GM23338 (cell line): ENCODE measurements around the gene PCSK5. TPM values are rescaled to one million over a fixed set of nuclear protein-coding genes. Genes with fewer than 3 reads are reported as not detected.

Experiments used
- ATAC-seq: fragments of 200-7000 bp; cut with Tn5 transposase; 3 replicates; pipeline ENCODE4 v1.9.1; 2020
- DNase-seq: peaks from one replicate; pipeline ENCODE4 v3.0.0-alpha.2; 2015; ENCODE audit warnings: low spot score
- H2AFZ ChIP-seq: fragments of 200-600 bp; sonication (generic); 2 replicates; pipeline ENCODE4 v1.8.0; 2016; ENCODE audit warnings: antibody characterized with exemption, mild to moderate bottlenecking, moderate library complexity
- H3F3A ChIP-seq: fragments of 200-600 bp; sonication (generic); replicated peaks from 2 replicates; pipeline ENCODE4 v1.8.0; 2017; ENCODE audit warnings: antibody characterized with exemption, mixed run types, low read depth
- H3K27ac ChIP-seq: fragments of 200-600 bp; sonication (generic); 2 replicates; pipeline ENCODE4 v1.6.1; 2016; ENCODE audit warnings: low read depth
- H3K27me3 ChIP-seq: fragments of 200-600 bp; sonication (generic); 2 replicates; pipeline ENCODE4 v1.8.0; 2016; ENCODE audit warnings: mild to moderate bottlenecking, mixed run types, moderate library complexity; ENCODE audit not compliant: insufficient read depth
- H3K36me3 ChIP-seq: fragments of 200-600 bp; sonication (generic); 2 replicates; pipeline ENCODE4 v1.8.0; 2016; ENCODE audit warnings: mild to moderate bottlenecking; ENCODE audit not compliant: insufficient read depth
- H3K4me1 ChIP-seq: fragments of 200-600 bp; sonication (generic); 2 replicates; pipeline ENCODE4 v1.8.0; 2016; ENCODE audit warnings: mild to moderate bottlenecking, moderate library complexity; ENCODE audit not compliant: insufficient read depth
- H3K4me2 ChIP-seq: fragments of 200-600 bp; sonication (generic); 2 replicates; pipeline ENCODE4 v1.7.1; 2017; ENCODE audit warnings: mixed run types
- H3K4me3 ChIP-seq: fragments of 200-600 bp; sonication (generic); 2 replicates; pipeline ENCODE4 v1.6.1; 2016; ENCODE audit warnings: mixed run types
- H3K79me2 ChIP-seq: fragments of 200-600 bp; sonication (generic); replicated peaks from 2 replicates; pipeline ENCODE4 v1.8.0; 2017; ENCODE audit warnings: mild to moderate bottlenecking; ENCODE audit not compliant: insufficient read depth
- H3K9me2 ChIP-seq: fragments of 200-600 bp; sonication (generic); 2 replicates; pipeline ENCODE4 v1.8.0; 2017; ENCODE audit not compliant: insufficient read depth
- H4K20me1 ChIP-seq: fragments of 200-600 bp; sonication (generic); replicated peaks from 2 replicates; pipeline ENCODE4 v1.8.0; 2017; ENCODE audit warnings: mild to moderate bottlenecking; ENCODE audit not compliant: insufficient read depth
- H3K27ac Mint-ChIP-seq: 2 replicates; pipeline ENCODE4 v1.8.0; 2020; ENCODE audit warnings: inconsistent platforms, mild to moderate bottlenecking, moderate library complexity, mixed read lengths
- H3K27me3 Mint-ChIP-seq: 3 replicates; pipeline ENCODE4 v1.8.0; 2022; ENCODE audit warnings: low read depth, mild to moderate bottlenecking, moderate library complexity, mixed read lengths, inconsistent platforms; ENCODE audit not compliant: insufficient read depth, poor library complexity
- H3K36me3 Mint-ChIP-seq: 3 replicates; pipeline ENCODE4 v1.8.0; 2021; ENCODE audit warnings: low read depth, mild to moderate bottlenecking, inconsistent platforms, moderate library complexity, mixed read lengths
- H3K4me1 Mint-ChIP-seq: 3 replicates; pipeline ENCODE4 v1.8.0; 2020; ENCODE audit warnings: mild to moderate bottlenecking, inconsistent platforms, mixed read lengths
- H3K4me3 Mint-ChIP-seq: 3 replicates; pipeline ENCODE4 v1.8.0; 2021; ENCODE audit warnings: moderate library complexity, mild to moderate bottlenecking, inconsistent platforms, mixed read lengths
- H3K9me3 Mint-ChIP-seq: 3 replicates; pipeline ENCODE4 v1.8.0; 2020; ENCODE audit warnings: moderate library complexity, mild to moderate bottlenecking, inconsistent platforms, mixed read lengths
- CREB1 ChIP-seq: fragments of 250-450 bp; sonication (Bioruptor Pico); IDR thresholded peaks from 2 replicates; pipeline ENCODE4 v1.5.0; 2020; ENCODE audit warnings: low read depth, mild to moderate bottlenecking, moderate library complexity
- EZH2 ChIP-seq: fragments of 200-600 bp; sonication (generic); IDR thresholded peaks from one replicate; pipeline ENCODE4 v1.8.0; 2017; ENCODE audit warnings: antibody characterized with exemption, mild to moderate bottlenecking, low read depth; ENCODE audit not compliant: unreplicated experiment
- EZH2phosphoT487 ChIP-seq: fragments of 200-600 bp; sonication (generic); IDR thresholded peaks from one replicate; pipeline ENCODE4 v1.8.1; 2018; ENCODE audit warnings: antibody characterized with exemption; ENCODE audit not compliant: unreplicated experiment
- JUNB ChIP-seq: IDR thresholded peaks from one replicate; pipeline ENCODE4 v1.6.1; 2016; ENCODE audit warnings: antibody characterized with exemption; ENCODE audit not compliant: unreplicated experiment
- NANOG ChIP-seq: IDR thresholded peaks from 2 replicates; pipeline ENCODE4 v1.6.1; 2016; ENCODE audit warnings: antibody characterized with exemption, borderline replicate concordance
- POLR2AphosphoS5 ChIP-seq: IDR thresholded peaks from 2 replicates; pipeline ENCODE4 v1.6.1; 2016; ENCODE audit warnings: antibody characterized with exemption, low read depth
- STAT1 ChIP-seq: IDR thresholded peaks from one replicate; pipeline ENCODE4 v1.6.1; 2016; ENCODE audit warnings: antibody characterized with exemption; ENCODE audit not compliant: unreplicated experiment
- ZNF114 ChIP-seq: fragments of 250-450 bp; sonication (Bioruptor Pico); IDR thresholded peaks from 2 replicates; pipeline ENCODE4 v1.5.0; 2020; ENCODE audit warnings: mild to moderate bottlenecking, moderate library complexity
- ZNF331 ChIP-seq: fragments of 250-450 bp; sonication (Bioruptor Pico); IDR thresholded peaks from 2 replicates; pipeline ENCODE4 v1.5.0; 2020; ENCODE audit warnings: low read depth, mild to moderate bottlenecking, moderate library complexity
- polyA plus RNA-seq: library from polyadenylated mRNA; unstranded; fragments of >200 nt; fragmentation: Nextera tagmentation; extraction: Ambion mirVana; gene quantifications from 2 replicates; pipeline ENCODE4 v1.2.1, GENCODE V29; 2016
- total RNA-seq: library from RNA; depleted of rRNA; stranded (reverse); fragments of >200 nt; shearing (Covaris generic); gene quantifications from 2 replicates; pipeline ENCODE4 v1.2.3, GENCODE V29; 2014
- TF ChIP-seq, protein P1 (sequence below): IDR thresholded peaks from 2 replicates; pipeline ENCODE4 v1.6.1; 2016; ENCODE audit warnings: antibody characterized with exemption
- TF ChIP-seq, protein P2 (sequence below), 2 experiments: fragments of 200-600 bp in 1 of 2; sonication (generic) in 1 of 2; conservative IDR thresholded peaks; 2 replicates each; pipeline versions ENCODE4 v1.5.1 to v1.6.1; 2016 to 2017; ENCODE audit warnings: antibody characterized with exemption in 2 of 2, low read depth in 2 of 2, mild to moderate bottlenecking in 2 of 2, moderate library complexity in 1 of 2
- TF ChIP-seq, protein P3 (sequence below): IDR thresholded peaks from one replicate; pipeline ENCODE4 v1.6.1; 2018; ENCODE audit warnings: antibody characterized with exemption; ENCODE audit not compliant: unreplicated experiment
- TF ChIP-seq, protein P4 (sequence below): fragments of 250-450 bp; sonication (Bioruptor Pico); IDR thresholded peaks from 2 replicates; pipeline ENCODE4 v1.5.0; 2020; ENCODE audit warnings: mild to moderate bottlenecking, moderate library complexity

PCSK5 gene
- total and polyA plus RNA-seq, 2 experiments from 2014 or later = 12.3 to 34.8 TPM

DNA sequence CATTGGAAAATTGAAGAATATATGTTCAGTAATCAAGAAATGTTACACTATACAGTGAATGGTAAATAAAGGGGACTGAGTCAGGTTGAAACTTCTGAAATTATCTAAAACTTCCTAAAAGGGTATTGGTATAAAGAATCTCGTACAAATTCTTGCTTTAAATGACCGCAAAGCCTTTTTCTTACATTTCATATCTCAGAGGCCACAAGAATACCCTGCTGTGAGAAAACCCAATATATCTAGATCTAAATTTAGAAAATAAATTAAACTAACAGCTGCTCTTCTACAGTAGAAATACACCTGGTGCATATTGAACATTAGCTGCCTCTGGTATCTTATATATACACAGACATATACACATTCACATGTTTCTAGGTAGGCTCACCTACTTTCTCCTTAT lies 221.7 kb downstream of the PCSK5 start:
- Histone ChIP-seq H3K4me3 (no peak overlapping the region), H4K20me1 (no peaks in the 10 kb centered on the region), H3K27ac (no peak overlapping the region), H3F3A (no peaks in the 10 kb centered on the region), H3K4me1 (no peaks in the 10 kb centered on the region), H3K4me2 (no peak overlapping the region), H3K27me3 (no peaks in the 10 kb centered on the region), H3K79me2 (no peaks in the 10 kb centered on the region), H3K9me2 (no peaks in the 10 kb centered on the region), H3K36me3 (no peaks in the 10 kb centered on the region), H2AFZ (no peak overlapping the region)
- Mint-ChIP-seq H3K4me1 (peaks cover 2% of the 10 kb centered on the region; the same call in 1 of the 3 replicates), H3K36me3 (no peaks in the 10 kb centered on the region), H3K4me3 (no peak overlapping the region), H3K9me3 (no peaks in the 10 kb centered on the region), H3K27ac (no peak overlapping the region), H3K27me3 (no peaks in the 10 kb centered on the region)
- TF ChIP-seq EZH2 (no peak), NANOG (no peak), JUNB (no peak), ZNF114 (CRISPR knock-in tag) (no peak), EZH2phosphoT487 (no peak), ZNF331 (CRISPR knock-in tag) (no peak), CREB1 (CRISPR knock-in tag) (no peak), STAT1 (no peak), POLR2AphosphoS5 (no peak)
- TF ChIP-seq, protein P1, sequence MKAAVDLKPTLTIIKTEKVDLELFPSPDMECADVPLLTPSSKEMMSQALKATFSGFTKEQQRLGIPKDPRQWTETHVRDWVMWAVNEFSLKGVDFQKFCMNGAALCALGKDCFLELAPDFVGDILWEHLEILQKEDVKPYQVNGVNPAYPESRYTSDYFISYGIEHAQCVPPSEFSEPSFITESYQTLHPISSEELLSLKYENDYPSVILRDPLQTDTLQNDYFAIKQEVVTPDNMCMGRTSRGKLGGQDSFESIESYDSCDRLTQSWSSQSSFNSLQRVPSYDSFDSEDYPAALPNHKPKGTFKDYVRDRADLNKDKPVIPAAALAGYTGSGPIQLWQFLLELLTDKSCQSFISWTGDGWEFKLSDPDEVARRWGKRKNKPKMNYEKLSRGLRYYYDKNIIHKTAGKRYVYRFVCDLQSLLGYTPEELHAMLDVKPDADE = no peak
- TF ChIP-seq, protein P2, sequence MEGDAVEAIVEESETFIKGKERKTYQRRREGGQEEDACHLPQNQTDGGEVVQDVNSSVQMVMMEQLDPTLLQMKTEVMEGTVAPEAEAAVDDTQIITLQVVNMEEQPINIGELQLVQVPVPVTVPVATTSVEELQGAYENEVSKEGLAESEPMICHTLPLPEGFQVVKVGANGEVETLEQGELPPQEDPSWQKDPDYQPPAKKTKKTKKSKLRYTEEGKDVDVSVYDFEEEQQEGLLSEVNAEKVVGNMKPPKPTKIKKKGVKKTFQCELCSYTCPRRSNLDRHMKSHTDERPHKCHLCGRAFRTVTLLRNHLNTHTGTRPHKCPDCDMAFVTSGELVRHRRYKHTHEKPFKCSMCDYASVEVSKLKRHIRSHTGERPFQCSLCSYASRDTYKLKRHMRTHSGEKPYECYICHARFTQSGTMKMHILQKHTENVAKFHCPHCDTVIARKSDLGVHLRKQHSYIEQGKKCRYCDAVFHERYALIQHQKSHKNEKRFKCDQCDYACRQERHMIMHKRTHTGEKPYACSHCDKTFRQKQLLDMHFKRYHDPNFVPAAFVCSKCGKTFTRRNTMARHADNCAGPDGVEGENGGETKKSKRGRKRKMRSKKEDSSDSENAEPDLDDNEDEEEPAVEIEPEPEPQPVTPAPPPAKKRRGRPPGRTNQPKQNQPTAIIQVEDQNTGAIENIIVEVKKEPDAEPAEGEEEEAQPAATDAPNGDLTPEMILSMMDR (conservative IDR thresholded peaks at IDR 0.05; ENCODE audit: low read depth in 2 of 2) = no peak
- TF ChIP-seq, protein P3, sequence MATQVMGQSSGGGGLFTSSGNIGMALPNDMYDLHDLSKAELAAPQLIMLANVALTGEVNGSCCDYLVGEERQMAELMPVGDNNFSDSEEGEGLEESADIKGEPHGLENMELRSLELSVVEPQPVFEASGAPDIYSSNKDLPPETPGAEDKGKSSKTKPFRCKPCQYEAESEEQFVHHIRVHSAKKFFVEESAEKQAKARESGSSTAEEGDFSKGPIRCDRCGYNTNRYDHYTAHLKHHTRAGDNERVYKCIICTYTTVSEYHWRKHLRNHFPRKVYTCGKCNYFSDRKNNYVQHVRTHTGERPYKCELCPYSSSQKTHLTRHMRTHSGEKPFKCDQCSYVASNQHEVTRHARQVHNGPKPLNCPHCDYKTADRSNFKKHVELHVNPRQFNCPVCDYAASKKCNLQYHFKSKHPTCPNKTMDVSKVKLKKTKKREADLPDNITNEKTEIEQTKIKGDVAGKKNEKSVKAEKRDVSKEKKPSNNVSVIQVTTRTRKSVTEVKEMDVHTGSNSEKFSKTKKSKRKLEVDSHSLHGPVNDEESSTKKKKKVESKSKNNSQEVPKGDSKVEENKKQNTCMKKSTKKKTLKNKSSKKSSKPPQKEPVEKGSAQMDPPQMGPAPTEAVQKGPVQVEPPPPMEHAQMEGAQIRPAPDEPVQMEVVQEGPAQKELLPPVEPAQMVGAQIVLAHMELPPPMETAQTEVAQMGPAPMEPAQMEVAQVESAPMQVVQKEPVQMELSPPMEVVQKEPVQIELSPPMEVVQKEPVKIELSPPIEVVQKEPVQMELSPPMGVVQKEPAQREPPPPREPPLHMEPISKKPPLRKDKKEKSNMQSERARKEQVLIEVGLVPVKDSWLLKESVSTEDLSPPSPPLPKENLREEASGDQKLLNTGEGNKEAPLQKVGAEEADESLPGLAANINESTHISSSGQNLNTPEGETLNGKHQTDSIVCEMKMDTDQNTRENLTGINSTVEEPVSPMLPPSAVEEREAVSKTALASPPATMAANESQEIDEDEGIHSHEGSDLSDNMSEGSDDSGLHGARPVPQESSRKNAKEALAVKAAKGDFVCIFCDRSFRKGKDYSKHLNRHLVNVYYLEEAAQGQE = no peak
- TF ChIP-seq, protein P4, sequence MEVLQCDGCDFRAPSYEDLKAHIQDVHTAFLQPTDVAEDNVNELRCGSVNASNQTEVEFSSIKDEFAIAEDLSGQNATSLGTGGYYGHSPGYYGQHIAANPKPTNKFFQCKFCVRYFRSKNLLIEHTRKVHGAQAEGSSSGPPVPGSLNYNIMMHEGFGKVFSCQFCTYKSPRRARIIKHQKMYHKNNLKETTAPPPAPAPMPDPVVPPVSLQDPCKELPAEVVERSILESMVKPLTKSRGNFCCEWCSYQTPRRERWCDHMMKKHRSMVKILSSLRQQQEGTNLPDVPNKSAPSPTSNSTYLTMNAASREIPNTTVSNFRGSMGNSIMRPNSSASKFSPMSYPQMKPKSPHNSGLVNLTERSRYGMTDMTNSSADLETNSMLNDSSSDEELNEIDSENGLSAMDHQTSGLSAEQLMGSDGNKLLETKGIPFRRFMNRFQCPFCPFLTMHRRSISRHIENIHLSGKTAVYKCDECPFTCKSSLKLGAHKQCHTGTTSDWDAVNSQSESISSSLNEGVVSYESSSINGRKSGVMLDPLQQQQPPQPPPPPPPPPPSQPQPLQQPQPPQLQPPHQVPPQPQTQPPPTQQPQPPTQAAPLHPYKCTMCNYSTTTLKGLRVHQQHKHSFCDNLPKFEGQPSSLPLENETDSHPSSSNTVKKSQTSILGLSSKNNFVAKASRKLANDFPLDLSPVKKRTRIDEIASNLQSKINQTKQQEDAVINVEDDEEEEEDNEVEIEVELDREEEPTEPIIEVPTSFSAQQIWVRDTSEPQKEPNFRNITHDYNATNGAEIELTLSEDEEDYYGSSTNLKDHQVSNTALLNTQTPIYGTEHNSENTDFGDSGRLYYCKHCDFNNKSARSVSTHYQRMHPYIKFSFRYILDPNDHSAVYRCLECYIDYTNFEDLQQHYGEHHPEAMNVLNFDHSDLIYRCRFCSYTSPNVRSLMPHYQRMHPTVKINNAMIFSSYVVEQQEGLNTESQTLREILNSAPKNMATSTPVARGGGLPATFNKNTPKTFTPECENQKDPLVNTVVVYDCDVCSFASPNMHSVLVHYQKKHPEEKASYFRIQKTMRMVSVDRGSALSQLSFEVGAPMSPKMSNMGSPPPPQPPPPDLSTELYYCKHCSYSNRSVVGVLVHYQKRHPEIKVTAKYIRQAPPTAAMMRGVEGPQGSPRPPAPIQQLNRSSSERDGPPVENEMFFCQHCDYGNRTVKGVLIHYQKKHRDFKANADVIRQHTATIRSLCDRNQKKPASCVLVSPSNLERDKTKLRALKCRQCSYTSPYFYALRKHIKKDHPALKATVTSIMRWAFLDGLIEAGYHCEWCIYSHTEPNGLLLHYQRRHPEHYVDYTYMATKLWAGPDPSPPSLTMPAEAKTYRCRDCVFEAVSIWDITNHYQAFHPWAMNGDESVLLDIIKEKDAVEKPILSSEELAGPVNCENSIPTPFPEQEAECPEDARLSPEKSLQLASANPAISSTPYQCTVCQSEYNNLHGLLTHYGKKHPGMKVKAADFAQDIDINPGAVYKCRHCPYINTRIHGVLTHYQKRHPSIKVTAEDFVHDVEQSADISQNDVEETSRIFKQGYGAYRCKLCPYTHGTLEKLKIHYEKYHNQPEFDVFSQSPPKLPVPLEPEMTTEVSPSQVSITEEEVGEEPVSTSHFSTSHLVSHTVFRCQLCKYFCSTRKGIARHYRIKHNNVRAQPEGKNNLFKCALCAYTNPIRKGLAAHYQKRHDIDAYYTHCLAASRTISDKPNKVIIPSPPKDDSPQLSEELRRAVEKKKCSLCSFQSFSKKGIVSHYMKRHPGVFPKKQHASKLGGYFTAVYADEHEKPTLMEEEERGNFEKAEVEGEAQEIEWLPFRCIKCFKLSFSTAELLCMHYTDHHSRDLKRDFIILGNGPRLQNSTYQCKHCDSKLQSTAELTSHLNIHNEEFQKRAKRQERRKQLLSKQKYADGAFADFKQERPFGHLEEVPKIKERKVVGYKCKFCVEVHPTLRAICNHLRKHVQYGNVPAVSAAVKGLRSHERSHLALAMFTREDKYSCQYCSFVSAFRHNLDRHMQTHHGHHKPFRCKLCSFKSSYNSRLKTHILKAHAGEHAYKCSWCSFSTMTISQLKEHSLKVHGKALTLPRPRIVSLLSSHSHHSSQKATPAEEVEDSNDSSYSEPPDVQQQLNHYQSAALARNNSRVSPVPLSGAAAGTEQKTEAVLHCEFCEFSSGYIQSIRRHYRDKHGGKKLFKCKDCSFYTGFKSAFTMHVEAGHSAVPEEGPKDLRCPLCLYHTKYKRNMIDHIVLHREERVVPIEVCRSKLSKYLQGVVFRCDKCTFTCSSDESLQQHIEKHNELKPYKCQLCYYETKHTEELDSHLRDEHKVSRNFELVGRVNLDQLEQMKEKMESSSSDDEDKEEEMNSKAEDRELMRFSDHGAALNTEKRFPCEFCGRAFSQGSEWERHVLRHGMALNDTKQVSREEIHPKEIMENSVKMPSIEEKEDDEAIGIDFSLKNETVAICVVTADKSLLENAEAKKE (CRISPR knock-in tag) = no peak
- DNase-seq (no peak), ATAC-seq (no peak)
